GM18909 (cell line): Measurements from ENCODE around the gene PLA2G15.

Source experiments
- ATAC-seq: cut with Tn5 transposase; IDR thresholded peaks from one replicate; pipeline ENCODE4 v1.9.1; 2021; ENCODE audit warnings: mild to moderate bottlenecking; ENCODE audit not compliant: unreplicated experiment, poor library complexity

The PLA2G15 gene

GRCh38 chr16:68231384-68232136 lies 13.6 kb upstream of the PLA2G15 start:
- no peak for ATAC-seq

GRCh38 chr16:68232335-68232734 lies 12.8 kb upstream of the PLA2G15 start:
- no peak for ATAC-seq

DNA sequence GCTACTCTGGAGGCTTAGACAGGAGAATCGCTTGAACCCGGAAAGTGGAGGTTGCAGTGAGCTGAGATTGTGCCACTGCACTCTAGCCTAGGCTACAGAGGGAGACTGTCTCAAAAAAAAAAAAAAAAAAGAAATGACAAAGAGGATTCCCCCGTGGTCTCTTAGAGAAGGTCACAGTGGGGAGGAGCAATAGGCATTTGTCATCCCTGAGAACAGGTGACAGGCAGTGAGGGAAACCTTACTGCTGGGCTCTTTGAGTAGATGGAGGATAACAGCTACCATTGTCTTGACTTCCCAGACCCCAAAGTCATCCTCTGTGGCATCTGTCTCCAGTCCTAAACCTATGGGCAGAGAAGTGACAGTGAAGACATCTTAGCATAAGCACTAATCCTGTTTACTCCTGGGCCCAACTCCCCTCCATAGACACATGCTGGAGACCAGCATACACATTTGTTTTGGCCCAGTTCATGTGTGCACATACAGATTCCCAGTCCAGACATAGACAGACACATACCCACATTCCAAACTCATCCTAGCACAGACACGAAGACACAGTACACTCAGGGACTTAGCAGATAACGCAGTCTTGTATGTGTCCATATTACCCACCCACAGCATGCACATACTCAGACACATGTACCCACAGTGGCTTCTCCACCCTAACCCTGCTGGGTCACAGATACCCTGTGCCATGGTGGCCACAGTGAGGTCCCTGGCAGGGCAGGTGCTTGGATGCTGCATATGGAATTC lies 11.9 kb upstream of the PLA2G15 start:
- no peak for ATAC-seq

- ATAC-seq = no peak
These were observed 11.4 kb upstream of the PLA2G15 start for GRCh38 chr16:68233835-68234187.

- ATAC-seq = no peak
These were observed 10.7 kb upstream of the PLA2G15 start for GRCh38 chr16:68234188-68235107.

GRCh38 chr16:68235108-68235886 lies 9.9 kb upstream of the PLA2G15 start:
- no peak for ATAC-seq

DNA sequence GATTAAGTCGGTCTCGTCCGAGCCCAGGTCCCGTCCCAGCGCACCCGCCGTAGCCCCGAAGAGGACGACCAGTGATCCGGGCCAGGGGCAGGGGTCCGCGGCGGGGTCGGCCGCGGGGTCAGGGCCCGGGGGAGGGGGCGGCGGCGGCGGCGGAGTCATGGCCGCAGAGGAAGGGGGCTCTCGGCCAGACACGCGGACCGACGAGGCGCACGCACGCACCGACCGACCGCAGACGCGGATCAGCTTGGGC lies 9.4 kb upstream of the PLA2G15 start, which contains the start of gene ESRP2:
ESRP2 (minus strand) TSS at position 241 of the 250 bp plus-strand sequence; CDS start at position 159, 82 bp downstream.
- no peak for ATAC-seq

DNA sequence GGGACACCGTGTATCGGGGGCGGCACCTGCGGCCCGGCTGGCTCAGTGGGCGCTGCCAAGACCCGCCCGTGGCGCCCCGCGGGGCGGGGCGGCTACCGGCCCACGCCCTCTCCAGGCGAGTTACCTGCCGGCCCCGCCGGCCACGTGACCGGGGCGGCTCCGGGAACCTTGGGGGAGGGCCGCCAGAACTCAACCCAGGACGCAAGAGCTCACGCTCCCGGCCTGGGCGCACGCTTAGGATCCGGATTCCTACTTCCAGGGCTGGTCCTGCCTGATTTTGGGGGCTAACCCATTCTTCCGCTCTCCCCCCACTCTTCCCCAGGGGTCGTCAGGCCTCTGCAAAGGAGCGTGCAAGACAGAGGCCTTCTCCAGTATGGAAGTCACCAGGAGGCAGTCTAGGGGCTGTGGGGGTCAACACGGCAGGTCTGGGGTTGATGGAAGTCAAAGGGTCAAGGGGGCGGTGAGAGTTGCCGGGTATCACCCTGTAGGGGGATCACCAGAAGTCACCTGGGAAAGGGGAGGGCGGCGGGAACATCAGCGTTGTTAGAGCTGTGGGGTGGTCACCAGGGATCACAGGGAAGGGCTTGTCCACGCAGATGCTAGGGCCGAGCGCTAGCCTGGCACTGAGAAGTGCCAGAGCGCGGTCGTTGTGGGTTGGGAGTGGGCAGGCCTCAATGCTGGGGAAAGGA lies 8.9 kb upstream of the PLA2G15 start:
- no peak for ATAC-seq

DNA sequence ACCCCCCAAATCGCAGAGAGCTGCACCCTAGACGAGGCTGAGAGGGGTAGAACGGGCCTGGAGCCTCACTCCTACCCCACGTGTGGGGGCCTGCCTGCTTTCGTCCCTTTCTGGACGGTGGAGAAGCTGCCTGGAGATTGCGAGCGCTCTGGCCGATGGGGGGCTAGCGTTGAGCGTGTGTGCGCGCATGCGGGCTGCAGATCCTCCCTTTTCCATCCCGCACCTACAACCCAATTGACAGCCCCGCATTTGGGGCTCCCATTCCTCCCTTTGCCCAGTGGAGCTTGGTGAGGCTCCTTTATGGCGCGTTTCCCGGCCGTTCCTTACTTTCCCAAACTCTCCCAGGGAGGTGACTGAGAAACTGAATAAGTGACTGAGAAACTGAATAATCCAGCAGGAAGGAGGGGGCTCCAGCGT lies 8.3 kb upstream of the PLA2G15 start:
- no peak for ATAC-seq

DNA sequence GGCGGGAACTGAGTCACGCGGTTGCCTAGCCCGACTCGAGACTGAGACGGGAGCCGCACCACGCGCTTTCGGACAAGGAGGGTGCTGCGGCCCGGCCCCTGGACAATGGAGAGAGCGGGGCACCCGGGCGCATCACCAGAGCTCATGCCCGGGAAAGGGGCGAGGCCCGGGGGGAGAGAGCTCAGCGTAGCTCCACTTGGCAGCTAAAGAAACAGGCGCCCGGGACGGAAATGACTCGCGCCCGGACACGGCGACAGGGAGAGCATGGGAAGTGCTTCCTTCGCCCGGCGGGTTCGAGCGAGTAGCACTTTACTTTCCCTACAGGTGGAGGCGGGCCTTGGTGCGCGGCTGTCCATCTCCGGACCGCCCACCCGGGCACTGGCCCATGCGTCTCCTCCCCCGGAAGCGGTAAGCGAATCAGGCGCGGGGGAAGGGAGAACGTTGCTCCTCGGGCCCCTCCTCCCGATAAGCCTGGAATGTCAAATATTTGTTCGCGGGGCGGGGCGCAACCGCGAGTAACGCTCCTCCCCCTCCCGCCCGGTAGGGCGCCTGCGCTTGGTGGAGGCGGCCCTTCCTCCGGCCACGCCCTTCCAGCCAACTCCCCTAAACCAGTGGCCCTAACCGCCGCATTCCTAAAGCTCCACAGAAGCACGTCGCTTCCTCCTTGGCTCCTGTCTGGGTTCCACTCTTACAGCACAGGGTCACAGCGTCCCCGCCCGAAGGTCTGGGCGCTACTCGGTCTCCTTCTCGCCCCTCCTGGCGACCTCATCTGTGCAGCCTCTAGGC lies 7.7 kb upstream of the PLA2G15 start:
- peak; percentile 80 for ATAC-seq

GRCh38 chr16:68238029-68238345 lies 7.2 kb upstream of the PLA2G15 start:
- no peak for ATAC-seq

GRCh38 chr16:68242085-68242484 lies 3.1 kb upstream of the PLA2G15 start:
- ATAC-seq = no peak

DNA sequence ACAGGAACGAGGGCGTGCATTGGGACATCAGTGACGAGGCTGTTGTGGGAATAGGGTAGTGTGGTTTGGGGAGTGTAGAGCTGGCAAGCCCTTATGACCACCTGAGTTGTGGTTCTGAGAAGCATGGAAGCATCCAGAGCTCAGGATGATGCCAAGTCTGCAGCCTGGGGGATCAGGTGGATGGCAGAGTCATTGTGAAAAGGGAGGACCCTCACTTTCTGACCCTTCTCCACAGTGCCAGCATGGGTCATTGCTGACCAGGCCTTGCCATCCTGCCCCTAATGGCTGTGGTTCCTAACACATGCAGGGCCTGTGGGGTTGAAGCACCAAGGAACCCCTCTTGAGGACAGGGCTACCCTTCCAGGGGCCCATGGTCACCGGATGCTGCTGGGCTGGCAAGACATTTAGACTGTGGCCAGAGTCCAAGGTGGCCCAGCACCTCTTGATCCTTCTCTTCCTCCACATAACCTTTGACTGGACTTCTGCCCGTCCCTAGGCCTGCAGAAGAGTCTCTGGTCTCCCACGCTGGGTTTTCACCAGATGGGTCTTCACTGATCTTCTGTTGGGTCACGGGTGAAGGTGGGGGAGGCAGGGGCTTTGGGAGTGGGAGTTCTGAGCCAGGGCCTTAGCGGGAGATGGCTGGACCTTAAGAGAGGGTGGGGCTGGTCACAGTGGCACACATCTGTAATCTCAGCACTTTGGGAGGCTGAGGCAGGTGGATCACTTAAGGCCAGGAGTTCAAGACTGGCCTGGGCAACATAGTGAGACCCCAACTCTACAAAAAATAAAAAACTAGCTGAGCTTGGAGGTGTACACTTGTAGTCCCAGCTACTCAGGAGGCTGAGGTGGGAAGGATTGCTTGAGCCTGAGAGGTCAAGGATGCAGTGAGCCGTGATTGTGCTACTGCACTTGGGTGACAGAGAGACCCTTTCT lies 2.0 kb upstream of the PLA2G15 start:
- no peak for ATAC-seq

DNA sequence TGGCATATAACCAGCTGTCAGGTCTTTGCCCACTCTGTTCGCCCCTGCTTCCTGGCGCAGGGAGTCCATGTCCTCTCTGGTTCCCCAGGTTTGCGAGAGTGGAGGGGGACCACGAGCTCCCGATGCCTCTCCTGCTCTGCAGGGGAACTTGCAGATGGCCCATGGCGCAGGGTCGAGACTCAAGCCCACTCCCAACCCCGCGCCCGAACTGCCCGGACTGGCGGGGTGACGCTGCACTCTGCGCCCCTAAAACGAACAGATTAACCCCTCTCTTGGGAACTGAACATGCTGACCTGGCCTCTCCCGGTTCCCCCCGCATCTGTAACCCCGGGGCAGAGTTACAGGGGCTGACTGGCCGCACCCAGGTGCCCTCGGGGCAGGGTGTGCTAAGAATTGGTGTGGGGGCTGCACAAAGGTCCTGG lies 681 bp upstream of the PLA2G15 start:
- no peak for ATAC-seq

DNA sequence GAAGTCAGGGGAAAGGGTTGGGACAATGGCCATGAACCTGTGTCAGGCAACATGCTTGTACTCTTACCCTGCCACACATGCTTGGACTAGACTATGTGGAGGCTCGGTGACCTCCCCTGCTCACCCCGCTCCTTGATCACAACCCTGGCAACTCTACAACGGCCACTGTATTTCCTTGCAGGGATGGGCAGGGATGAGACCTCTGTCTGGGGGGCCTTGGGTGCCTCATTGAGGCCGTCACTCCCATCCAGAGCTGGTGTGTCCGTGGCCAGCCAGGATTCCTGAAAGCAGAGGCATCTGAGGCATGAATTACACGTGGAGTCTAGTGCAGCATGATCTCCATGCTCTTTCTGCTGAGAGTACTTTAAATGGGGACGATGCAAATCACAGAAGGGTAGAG lies 948 bp downstream of the PLA2G15 start:
- no peak for ATAC-seq

GRCh38 chr16:68246666-68247065 lies 1.5 kb downstream of the PLA2G15 start:
- no peak for ATAC-seq

DNA sequence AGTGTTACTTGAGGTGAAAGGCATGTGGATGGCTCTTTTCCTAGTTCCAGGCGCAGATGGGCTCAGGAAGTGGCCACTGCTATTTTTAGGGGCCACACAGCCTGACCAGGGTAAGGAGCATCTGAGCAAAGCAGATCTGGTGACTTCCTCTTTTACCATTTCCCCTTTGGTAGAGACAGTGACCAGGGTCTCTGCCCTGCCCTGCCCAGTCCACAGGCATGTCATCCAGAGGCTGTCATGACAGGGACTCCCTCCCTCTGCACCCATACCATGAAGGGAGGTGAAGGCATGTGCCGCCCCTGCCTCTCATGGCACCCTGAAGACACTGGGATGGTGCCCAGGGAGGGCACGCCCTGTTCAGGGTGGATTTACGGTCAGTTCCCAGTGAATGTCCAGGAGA lies 2.2 kb downstream of the PLA2G15 start:
- no peak for ATAC-seq

GRCh38 chr16:68247932-68248331 lies 2.8 kb downstream of the PLA2G15 start:
- no peak for ATAC-seq
